Lower lobe of right lung (tissue), 2 donors: ENCODE data around the gene DDX11. TPM values are rescaled to one million over a fixed set of nuclear protein-coding genes. Genes with fewer than 3 reads are reported as not detected.
A peak's percentile ranks its signal among the peaks of the same experiment; 100 is the strongest.
"Not testable (repeated sequence)": the region's sequence is repeated elsewhere in the genome, so short reads cannot be mapped to it uniquely, and the experiment has no call there.

Experiments used
- ATAC-seq, 2 donors: fragments of 200-7000 bp; cut with Tn5 transposase; one replicate each; pipeline ENCODE4 v1.9.1; 2020 to 2022; ENCODE audit warnings: mild to moderate bottlenecking in 2 of 2, moderate library complexity in 2 of 2
- DNase-seq: peaks from one replicate; pipeline ENCODE4 v3.0.0-alpha.2; 2020
- H3K27ac ChIP-seq: fragments of 200-600 bp; one replicate; pipeline ENCODE4 v1.8.0; 2022
- H3K27me3 ChIP-seq: fragments of 200-600 bp; one replicate; pipeline ENCODE4 v1.8.0; 2022; ENCODE audit warnings: low read depth
- H3K36me3 ChIP-seq: fragments of 200-600 bp; one replicate; pipeline ENCODE4 v1.8.0; 2022; ENCODE audit warnings: mild to moderate bottlenecking
- H3K4me1 ChIP-seq: fragments of 200-600 bp; one replicate; pipeline ENCODE4 v1.8.0; 2022
- H3K4me3 ChIP-seq: fragments of 200-600 bp; one replicate; pipeline ENCODE4 v1.8.0; 2022; ENCODE audit warnings: mild to moderate bottlenecking
- H3K9me3 ChIP-seq: fragments of 200-600 bp; one replicate; pipeline ENCODE4 v1.8.0; 2022
- intact Hi-C: fragments of 100-400 bp; cut with DNase I; formaldehyde crosslinking; loops from one replicate; pipeline ENCODE4 v1.11.0; 2022
- total RNA-seq: library from RNA; stranded (reverse); fragmentation: NEBNext Ultra II Directional; extraction: Animal tissue kit (Norgen Biotek cat#: 25700); gene quantifications from one replicate; pipeline ENCODE4 v1.2.1, GENCODE V29; 2021
- TF ChIP-seq, protein P1 (sequence below): fragments of 200-600 bp; IDR thresholded peaks from one replicate; pipeline ENCODE4 v1.8.0; 2022; ENCODE audit warnings: antibody characterized with exemption, mild to moderate bottlenecking
- donor health status: DM: no; HTN: yes; CAD: no; lungs with severe emphysema.

DDX11 gene
- total RNA-seq, 1 donor from 2014 or later: 8.9 TPM

DNA sequence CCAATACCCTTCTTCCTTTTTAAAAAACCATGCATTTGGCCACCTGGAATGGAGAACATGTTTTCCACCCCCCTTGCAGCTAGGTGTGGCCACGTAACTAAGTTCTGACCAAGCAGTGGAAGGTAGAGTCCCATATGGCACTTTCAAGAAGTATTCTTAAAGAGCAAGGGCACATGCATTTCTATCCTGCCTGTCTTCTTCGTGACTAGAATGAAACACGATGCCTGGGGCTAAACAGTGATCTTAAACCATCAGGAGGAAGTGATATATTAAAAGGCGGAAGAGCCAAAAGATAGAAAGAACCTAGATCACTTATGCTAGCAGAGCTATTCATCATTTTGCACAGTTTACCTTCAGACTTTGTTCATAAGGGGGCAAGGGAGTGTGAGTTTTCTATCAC, 16.0 kb upstream of the DDX11 start:
- H3K4me3 ChIP-seq: no peak overlapping the region
- no peaks in the 10 kb centered on the region for H3K4me1 ChIP-seq
- TF ChIP-seq, protein P1, sequence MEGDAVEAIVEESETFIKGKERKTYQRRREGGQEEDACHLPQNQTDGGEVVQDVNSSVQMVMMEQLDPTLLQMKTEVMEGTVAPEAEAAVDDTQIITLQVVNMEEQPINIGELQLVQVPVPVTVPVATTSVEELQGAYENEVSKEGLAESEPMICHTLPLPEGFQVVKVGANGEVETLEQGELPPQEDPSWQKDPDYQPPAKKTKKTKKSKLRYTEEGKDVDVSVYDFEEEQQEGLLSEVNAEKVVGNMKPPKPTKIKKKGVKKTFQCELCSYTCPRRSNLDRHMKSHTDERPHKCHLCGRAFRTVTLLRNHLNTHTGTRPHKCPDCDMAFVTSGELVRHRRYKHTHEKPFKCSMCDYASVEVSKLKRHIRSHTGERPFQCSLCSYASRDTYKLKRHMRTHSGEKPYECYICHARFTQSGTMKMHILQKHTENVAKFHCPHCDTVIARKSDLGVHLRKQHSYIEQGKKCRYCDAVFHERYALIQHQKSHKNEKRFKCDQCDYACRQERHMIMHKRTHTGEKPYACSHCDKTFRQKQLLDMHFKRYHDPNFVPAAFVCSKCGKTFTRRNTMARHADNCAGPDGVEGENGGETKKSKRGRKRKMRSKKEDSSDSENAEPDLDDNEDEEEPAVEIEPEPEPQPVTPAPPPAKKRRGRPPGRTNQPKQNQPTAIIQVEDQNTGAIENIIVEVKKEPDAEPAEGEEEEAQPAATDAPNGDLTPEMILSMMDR: no peak
- no peak for ATAC-seq
- no peak overlapping the region for H3K27ac ChIP-seq
- no peaks in the 10 kb centered on the region for H3K27me3 ChIP-seq
- intact Hi-C loops: no loop called here
- DNase-seq: no peak
- H3K36me3 ChIP-seq: no peaks in the 10 kb centered on the region
- no peaks in the 10 kb centered on the region for H3K9me3 ChIP-seq

DNA sequence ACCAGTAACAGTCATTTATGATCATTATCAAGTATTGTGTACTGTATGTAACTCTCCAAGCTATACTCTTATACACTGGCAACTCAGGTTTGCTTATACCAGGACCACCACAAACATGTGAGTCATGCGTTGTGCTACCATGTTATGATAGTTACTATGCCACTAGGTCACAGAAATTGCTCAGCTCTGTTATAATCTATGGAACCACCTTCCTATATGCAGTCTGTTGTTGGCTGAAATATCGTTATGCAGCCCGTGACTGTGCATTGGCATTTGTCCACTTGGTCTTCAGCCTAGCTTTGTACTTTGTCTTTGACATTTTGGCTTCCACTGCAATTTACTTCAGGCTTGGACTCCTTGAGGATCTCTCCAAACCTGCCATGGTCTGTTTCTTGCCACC, 7.5 kb upstream of the DDX11 start:
- ATAC-seq, DNase-seq: not testable (repeated sequence)

DNA sequence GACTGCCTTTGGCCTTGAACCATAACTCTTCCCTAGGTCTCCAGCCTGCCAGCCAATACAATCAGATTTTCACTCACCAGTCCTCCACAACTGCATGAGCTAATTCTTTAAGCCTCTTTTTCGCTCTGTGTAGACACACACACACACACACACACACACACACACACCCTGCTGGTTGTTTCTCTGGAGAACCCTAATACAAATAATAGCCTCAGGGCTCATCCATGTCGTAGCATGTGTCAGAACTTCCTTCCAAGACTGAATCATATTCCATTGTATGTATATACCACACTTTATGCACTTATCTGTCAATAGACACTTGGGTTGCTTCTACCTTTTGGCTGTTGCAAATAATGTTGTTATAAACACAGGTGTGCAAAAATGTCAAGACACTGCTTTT, 6.0 kb upstream of the DDX11 start:
- H3K36me3 ChIP-seq, H3K27me3 ChIP-seq, H3K9me3 ChIP-seq, DNase-seq, H3K27ac ChIP-seq, intact Hi-C loops, H3K4me3 ChIP-seq, H3K4me1 ChIP-seq, ATAC-seq: not testable (repeated sequence)

More for the DNA sequence above, 7.5 kb upstream of the DDX11 start:
- H3K27me3 ChIP-seq, H3K36me3 ChIP-seq, intact Hi-C loops, H3K9me3 ChIP-seq, H3K4me3 ChIP-seq, H3K27ac ChIP-seq, H3K4me1 ChIP-seq: not testable (repeated sequence)

DNA sequence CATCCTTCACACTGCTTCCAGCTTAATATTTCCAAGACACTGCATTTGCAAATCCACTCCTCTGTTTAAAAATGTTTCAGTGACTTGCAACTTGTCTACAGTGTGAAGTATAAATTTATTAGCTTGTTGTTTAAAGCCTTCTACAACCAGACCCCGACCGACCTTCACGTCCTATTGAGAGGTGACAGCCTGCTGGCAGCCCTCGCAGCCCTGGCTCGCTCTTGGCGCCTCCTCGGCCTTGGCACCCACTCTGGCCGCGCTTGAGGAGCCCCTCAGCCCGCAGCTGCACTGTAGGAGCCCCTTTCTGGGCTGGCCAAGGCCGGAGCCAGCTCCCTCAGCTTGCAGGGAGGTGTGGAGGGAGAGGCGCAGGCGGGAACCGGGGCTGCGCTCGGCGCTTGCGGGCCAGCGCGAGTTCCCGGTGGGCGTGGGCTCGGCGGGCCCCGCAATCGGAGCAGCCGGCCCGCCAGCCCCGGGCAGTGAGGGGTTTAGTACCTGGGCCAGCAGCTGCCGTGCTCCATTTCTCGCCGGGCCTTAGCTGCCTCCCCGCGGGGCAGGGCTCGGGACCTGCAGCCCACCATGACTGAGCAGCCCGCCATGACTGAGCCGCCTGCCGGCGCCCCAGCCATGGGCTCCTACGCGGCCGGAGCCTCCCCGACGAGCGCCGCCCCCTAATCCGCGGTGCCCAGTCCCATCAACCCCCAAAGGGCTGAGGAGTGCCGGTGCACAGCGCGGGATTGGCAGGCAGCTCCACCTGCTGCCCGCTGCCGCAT, 2.5 kb upstream of the DDX11 start:
- H3K4me1 ChIP-seq, ATAC-seq, H3K4me3 ChIP-seq, H3K27me3 ChIP-seq, H3K27ac ChIP-seq, H3K36me3 ChIP-seq, intact Hi-C loops, H3K9me3 ChIP-seq, DNase-seq: not testable (repeated sequence)

DNA sequence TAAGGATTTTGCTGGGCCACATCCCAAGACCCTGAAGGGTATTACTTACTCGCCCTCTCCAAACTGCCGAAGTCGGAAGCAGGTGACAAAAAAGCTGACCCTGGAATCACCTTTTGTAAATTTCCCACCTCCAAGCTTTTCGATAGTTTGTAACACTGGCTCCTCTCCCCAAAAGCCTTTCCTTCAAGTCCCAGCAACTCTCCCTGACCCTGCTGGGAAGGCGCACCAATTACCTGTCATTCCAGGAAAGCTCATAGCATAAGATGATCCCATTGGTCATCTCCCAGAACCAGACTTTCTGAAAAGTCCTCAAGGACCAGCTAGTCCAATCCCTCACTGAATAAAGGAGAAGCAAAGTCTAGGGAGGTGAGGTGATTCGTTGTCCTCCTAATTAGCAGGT, 698 bp upstream of the DDX11 start:
- H3K27me3 ChIP-seq, intact Hi-C loops, H3K27ac ChIP-seq, DNase-seq, H3K9me3 ChIP-seq, H3K36me3 ChIP-seq, H3K4me1 ChIP-seq: not testable (repeated sequence)
- peak overlapping the region; percentile 72 for H3K4me3 ChIP-seq
- ATAC-seq: peak; percentile 2 to 32

DNA sequence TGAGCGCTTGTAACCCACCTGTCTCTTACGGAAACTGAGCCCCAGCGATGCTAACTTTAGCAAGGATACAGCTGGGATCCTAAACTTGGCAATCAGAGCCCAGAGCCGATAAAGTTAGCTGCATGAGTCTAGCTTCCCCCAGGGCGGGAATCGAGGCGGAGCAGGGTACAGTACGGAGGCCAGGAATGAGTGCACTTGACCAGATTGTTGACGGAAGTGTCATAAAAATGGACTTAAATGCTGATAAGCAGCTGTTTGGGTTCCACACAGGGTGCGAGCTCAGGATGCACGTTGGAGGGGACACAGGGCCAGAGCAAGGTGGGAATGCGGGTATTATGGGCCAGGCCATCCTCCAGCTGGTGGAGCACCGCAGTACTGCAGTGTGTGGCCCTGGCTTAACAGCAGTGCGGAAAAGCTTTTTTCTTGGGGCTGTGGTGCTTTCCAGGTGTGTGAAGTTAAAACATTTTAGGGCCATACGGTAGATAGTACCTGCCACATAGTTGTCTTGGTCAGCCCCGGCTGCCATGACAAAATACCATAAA, 744 bp downstream of the DDX11 start:
- peak; percentile 40 to 48 for ATAC-seq

DNA sequence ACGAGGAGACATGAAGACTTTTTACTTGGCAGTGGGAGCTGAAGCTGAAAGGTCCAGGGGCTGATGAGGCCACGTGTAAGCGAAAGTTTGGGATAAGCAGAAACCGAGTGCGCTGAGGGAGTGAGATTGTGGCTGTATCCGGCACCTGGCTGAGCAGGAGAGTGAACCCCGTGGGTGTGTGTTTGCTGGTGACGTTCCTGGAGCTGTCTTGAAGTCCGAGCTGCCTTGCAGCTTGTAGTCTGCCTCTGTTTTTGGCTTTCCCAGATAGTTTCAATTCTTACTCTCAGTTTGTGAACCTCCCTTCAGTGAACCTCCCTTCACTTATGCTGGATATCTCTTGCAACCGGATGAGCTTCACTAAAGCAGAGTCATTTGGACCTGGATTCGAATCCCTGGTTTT, 2.5 kb downstream of the DDX11 start:
- H3K27me3 ChIP-seq, H3K36me3 ChIP-seq, H3K4me1 ChIP-seq, intact Hi-C loops, H3K9me3 ChIP-seq, DNase-seq, H3K27ac ChIP-seq, ATAC-seq, H3K4me3 ChIP-seq: not testable (repeated sequence)

More for the DNA sequence above, 744 bp downstream of the DDX11 start:
- H3K4me1 ChIP-seq, intact Hi-C loops, H3K9me3 ChIP-seq, H3K27me3 ChIP-seq, H3K36me3 ChIP-seq, DNase-seq: not testable (repeated sequence)
- H3K27ac ChIP-seq: peak overlapping the region; percentile 60
- H3K4me3 ChIP-seq: peak overlapping the region; percentile 72

DNA sequence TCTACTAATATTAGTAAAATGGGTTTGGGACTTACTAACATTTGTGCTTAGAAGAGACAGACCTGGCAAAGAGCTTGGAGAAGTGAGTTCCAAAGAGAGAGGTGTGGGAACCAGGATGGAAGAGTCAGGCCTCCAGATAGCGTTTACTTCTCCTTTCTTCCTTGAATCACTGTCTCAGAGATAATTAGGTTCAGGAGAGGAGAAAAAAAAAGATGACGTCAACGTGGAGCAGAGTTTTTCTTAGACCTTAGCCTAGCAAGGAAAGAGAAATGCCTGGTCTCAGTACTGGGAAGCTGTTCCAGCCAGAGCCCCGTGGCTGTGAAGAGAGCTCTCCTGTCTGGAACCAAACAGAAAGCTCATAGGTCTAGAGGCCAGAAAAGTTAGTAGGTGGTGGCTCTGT, 3.4 kb downstream of the DDX11 start:
- ATAC-seq, H3K4me1 ChIP-seq, intact Hi-C loops: not testable (repeated sequence)

DNA sequence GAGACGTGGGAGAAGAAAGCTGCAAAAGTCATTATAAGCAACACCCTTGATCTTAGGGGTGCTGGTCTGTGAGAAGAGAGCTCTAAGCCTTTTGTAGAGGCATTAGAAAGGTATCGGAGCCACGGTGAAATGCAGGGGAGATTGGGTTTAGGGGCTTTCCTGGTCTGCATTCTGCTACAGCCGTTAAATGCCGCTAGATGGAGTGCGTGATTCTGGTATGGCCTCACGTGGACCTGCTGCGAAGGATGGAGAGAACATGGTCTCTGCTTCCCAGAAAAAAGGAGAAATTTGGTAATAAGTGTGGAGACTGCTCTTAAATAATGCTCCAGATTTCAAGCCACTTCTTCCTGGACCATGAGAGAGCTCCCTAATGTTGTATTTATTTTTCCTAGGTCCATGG, 4.3 kb downstream of the DDX11 start:
- ATAC-seq, H3K27ac ChIP-seq, intact Hi-C loops, H3K4me3 ChIP-seq, H3K4me1 ChIP-seq, DNase-seq, H3K27me3 ChIP-seq, H3K36me3 ChIP-seq, H3K9me3 ChIP-seq: not testable (repeated sequence)

More for the DNA sequence above, 3.4 kb downstream of the DDX11 start:
- H3K27me3 ChIP-seq, DNase-seq, H3K36me3 ChIP-seq, H3K9me3 ChIP-seq, H3K4me3 ChIP-seq, H3K27ac ChIP-seq: not testable (repeated sequence)

DNA sequence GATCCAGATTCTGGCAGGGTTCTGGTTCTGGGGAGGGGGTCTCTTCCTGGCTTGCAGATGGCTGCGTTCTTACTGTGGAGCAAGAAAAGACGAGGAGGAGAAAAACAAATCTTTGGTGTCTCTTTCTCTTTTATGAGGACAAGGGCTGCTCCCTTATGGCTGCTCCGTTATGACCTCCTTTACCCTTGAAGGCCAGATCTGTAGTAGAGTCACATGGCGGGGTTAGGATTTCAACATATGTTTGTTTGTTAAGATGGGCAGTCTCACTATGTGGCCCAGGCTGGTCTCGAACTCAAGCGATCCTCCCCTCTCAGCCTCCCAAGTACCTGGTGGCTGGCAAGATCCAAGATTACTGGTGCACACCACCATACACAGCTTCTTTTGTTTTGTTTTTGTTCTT, 5.8 kb downstream of the DDX11 start:
- intact Hi-C loops, DNase-seq, H3K9me3 ChIP-seq, H3K36me3 ChIP-seq, H3K4me3 ChIP-seq, ATAC-seq, H3K4me1 ChIP-seq, H3K27ac ChIP-seq, H3K27me3 ChIP-seq: not testable (repeated sequence)

DNA sequence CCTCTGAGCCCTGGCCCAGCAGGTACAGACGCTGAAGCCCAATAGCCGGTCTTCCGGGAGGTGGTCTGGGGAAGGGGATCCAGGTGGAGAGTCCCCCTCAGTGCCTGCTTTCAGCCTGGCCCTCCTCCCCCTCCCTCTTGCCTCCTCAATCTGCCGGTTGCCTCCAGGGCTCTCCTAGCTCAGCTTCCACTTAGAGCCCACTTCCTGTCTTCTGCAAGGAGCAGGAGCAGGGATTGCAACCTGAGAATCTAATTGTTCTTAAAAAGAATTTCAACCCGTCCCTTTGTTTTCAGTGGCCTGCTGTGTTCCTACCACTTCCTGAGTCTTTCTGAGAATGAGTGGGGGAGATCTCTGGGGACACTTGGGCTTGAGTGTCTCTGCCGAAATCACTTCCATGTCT, 6.6 kb downstream of the DDX11 start:
- DNase-seq, H3K4me1 ChIP-seq, H3K4me3 ChIP-seq, H3K36me3 ChIP-seq, ATAC-seq, intact Hi-C loops, H3K27me3 ChIP-seq, H3K9me3 ChIP-seq, H3K27ac ChIP-seq: not testable (repeated sequence)

DNA sequence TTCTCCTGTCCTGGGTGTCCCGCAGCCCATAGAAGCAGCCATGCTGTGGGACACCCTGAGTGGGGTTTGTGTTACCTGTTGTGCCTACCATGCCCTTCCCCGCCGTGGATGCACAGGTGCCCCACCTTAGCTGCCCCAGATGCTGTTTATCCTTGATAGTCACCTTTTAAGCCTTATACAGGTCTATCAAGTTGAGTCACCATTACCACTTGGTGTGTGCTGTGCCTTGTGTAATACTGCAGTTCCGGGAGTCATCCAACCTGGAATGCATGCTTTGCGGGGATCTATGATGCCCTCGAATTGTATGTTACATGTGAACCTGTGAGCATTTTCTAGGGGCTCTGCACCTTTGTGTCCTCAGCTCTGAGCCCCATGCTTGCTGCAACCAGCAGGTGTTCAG, 7.6 kb downstream of the DDX11 start:
- H3K36me3 ChIP-seq, ATAC-seq, intact Hi-C loops: not testable (repeated sequence)

DNA sequence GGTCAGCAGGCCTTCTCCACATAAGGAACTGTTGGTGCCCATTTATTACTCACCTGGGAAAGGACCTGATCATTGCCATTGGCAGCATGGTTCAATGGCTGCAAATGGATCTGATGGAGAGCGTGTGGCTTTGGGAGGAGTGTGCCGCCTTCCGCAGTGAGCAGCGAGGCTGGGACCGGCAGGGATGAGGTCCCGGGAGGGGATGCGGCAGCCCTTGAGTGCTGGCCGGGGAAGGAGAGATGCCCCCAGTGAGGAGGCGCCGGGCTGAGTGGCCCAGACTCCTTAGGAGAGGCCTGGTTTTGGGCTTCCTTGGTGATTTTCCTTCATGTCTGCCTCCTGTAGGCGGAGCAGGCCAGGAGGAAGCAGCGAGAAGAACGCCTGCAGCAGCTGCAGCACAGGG, 10.6 kb downstream of the DDX11 start:
- H3K4me3 ChIP-seq, DNase-seq, intact Hi-C loops, H3K9me3 ChIP-seq, H3K4me1 ChIP-seq, H3K27ac ChIP-seq, H3K36me3 ChIP-seq, ATAC-seq, H3K27me3 ChIP-seq: not testable (repeated sequence)

More for the DNA sequence above, 7.6 kb downstream of the DDX11 start:
- DNase-seq, H3K27ac ChIP-seq, H3K27me3 ChIP-seq, H3K4me1 ChIP-seq, H3K4me3 ChIP-seq, H3K9me3 ChIP-seq: not testable (repeated sequence)
